ENCODE measurements around the gene LRRC55.

Gene LRRC55

GRCh38 chr11:57158180-57158579 is 23.6 kb upstream of the LRRC55 start:
- no peak overlapping the region for H3K4me3 ChIP-seq (ENCODE audit: control insufficient read depth, low read depth, low read length)
- DNase-seq (ENCODE audit: low read depth): no peak
- TF ChIP-seq, protein P1, sequence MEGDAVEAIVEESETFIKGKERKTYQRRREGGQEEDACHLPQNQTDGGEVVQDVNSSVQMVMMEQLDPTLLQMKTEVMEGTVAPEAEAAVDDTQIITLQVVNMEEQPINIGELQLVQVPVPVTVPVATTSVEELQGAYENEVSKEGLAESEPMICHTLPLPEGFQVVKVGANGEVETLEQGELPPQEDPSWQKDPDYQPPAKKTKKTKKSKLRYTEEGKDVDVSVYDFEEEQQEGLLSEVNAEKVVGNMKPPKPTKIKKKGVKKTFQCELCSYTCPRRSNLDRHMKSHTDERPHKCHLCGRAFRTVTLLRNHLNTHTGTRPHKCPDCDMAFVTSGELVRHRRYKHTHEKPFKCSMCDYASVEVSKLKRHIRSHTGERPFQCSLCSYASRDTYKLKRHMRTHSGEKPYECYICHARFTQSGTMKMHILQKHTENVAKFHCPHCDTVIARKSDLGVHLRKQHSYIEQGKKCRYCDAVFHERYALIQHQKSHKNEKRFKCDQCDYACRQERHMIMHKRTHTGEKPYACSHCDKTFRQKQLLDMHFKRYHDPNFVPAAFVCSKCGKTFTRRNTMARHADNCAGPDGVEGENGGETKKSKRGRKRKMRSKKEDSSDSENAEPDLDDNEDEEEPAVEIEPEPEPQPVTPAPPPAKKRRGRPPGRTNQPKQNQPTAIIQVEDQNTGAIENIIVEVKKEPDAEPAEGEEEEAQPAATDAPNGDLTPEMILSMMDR (conservative IDR thresholded peaks at IDR 0.05; ENCODE audit: control insufficient read depth, insufficient read depth, low read depth, low read length): no peak

DNA sequence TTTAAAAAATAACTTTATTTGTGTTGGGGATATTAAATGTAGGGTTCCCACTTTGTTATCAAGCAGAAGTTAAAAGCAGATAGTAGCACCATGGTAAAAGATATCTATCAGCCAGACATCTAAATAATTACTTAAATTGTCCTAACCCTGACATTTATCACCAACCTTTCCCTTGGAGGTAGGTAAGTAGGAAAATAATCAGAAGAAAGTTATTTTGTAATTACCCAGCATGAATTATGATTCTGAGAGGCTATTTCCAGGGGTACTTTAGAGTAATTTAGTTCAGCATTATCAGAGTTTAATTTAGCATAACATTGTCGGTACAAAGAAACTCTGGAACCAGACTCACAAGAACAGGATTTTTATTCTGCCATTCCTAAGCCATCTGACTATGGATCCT is 23.2 kb upstream of the LRRC55 start:
- DNase-seq (ENCODE audit: low read depth): no peak
- TF ChIP-seq, protein P1 (conservative IDR thresholded peaks at IDR 0.05; ENCODE audit: control insufficient read depth, insufficient read depth, low read depth, low read length): no peak
- no peak overlapping the region for H3K4me3 ChIP-seq (ENCODE audit: control insufficient read depth, low read depth, low read length)

DNA sequence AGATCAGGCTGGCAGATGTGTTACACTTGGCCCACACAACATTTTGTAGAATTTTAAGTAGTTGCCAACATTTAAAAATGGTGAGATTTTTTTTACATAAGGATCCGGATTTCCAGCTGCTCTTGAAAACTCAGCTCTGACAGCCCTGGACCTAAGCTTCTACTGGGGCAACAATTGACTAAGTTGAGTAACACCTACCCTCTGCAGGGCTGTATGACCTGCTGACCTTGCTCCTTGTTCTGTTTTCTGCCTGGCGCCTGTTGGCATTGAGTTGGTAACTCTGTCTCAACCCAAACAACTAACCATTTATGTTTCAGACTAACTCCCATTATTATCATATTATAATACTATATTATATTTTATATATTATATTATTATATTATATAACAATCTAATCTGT is 21.1 kb upstream of the LRRC55 start:
- H3K4me3 ChIP-seq (ENCODE audit: control insufficient read depth, low read depth, low read length): no peak overlapping the region
- TF ChIP-seq, protein P1 (conservative IDR thresholded peaks at IDR 0.05; ENCODE audit: control insufficient read depth, insufficient read depth, low read depth, low read length): no peak
- no peak for DNase-seq (ENCODE audit: low read depth)

DNA sequence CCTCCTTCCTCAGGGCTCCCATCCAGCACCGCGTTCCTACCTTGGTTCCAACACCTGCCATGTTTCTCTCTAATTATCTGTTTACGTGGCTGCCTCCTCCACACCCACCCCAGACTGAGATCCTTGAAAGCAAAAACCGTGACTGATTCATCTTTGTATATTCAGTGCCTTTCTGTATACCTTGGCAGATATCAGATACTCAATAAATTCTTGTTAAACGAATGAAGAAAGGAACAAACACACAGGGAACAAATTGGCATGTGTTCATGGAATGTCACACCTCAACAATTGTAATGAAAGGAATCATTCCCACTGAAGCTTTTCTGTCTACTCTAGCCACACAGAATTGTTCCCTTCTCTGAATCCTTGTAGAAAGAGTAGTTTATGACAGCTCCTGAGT is 20.4 kb upstream of the LRRC55 start:
- TF ChIP-seq, protein P1 (conservative IDR thresholded peaks at IDR 0.05; ENCODE audit: control insufficient read depth, insufficient read depth, low read depth, low read length): no peak
- no peak for DNase-seq (ENCODE audit: low read depth)
- no peak overlapping the region for H3K4me3 ChIP-seq (ENCODE audit: control insufficient read depth, low read depth, low read length)

- TF ChIP-seq, protein P1 (conservative IDR thresholded peaks at IDR 0.05; ENCODE audit: control insufficient read depth, insufficient read depth, low read depth, low read length): no peak
- DNase-seq (ENCODE audit: low read depth): no peak
- H3K4me3 ChIP-seq (ENCODE audit: control insufficient read depth, low read depth, low read length): no peak overlapping the region
Measured at GRCh38 chr11:57162179-57162898, 19.4 kb upstream of the LRRC55 start.

GRCh38 chr11:57163160-57163868 is 18.4 kb upstream of the LRRC55 start:
- no peak overlapping the region for H3K4me3 ChIP-seq (ENCODE audit: control insufficient read depth, low read depth, low read length)
- no peak for DNase-seq (ENCODE audit: low read depth)
- TF ChIP-seq, protein P1 (conservative IDR thresholded peaks at IDR 0.05; ENCODE audit: control insufficient read depth, insufficient read depth, low read depth, low read length): no peak

Measured in fibroblast of mammary gland (primary cell).